ENCODE results near the gene SPDEF. TPM values are rescaled to one million over a fixed set of nuclear protein-coding genes. Genes with fewer than 3 reads are reported as not detected.
A peak's percentile ranks its signal among the peaks of the same experiment; 100 is the strongest.

SPDEF gene
- total RNA-seq, 1 experiment from 2014 or later: 0.77 TPM

DNA sequence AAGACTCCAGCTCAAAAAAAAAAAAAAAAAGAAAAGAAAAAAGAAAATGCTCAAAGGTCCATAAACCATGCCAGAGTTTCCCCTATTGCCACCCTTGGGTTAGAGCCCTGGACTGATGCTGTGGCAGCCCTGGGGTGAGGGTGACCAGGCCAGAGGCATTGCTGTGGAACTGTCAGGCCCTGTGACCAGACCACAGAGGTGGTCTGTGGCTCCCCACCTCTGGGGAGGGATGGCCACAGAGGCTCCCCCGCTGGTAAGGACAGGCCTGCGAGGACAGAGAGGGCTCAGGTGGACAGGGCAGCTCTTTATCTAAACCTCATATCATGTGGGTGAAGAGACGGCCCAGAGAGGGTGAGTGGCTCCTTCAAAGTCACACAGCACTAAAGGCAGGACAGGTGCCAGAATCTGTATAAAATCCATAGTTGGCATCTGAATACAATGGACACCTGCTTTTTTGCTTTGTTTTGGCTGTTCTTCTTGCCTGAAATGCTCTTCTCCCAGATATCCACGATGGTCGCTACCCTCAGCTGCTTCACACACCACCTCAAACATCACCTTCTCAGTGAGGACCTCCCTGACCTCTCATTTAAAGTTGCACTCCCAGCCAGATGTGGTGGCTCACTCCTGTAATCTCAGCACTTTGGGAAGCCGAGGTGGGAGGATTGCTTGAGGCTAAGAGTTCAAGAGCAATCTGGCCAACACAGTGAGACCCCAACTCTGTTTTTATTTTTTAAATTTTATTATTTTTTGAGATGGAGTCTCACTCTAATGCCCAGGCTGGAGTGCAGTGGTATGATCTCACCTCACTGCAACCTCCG is 22.5 kb upstream of the SPDEF start:
- Mint-ChIP-seq H3K27me3 (ENCODE audit: insufficient read depth, unreplicated experiment) (no peaks in the 10 kb centered on the region), H3K9me3 (ENCODE audit: unreplicated experiment) (no peaks in the 10 kb centered on the region), H3K27ac (ENCODE audit: unreplicated experiment) (no peak overlapping the region), H3K4me3 (ENCODE audit: unreplicated experiment) (no peak overlapping the region), H3K4me1 (ENCODE audit: low read depth, unreplicated experiment) (no peaks in the 10 kb centered on the region), H3K36me3 (ENCODE audit: insufficient read depth, unreplicated experiment) (peaks cover 29% of the 10 kb centered on the region)
- Histone ChIP-seq H3K27me3 (replicated peaks; ENCODE audit: control insufficient read depth, insufficient read depth, low read length) (no peaks in the 10 kb centered on the region), H3K9me3 (no peaks in the 10 kb centered on the region), H3K4me1 (no peaks in the 10 kb centered on the region), H3K36me3 (ENCODE audit: control insufficient read depth, insufficient read depth, low read length) (no peaks in the 10 kb centered on the region; the same call in 1 of the 2 replicates), H3K4me3 (ENCODE audit: low read depth, low read length) (no peak overlapping the region)
- no peak for DNase-seq
- TF ChIP-seq, protein P1, sequence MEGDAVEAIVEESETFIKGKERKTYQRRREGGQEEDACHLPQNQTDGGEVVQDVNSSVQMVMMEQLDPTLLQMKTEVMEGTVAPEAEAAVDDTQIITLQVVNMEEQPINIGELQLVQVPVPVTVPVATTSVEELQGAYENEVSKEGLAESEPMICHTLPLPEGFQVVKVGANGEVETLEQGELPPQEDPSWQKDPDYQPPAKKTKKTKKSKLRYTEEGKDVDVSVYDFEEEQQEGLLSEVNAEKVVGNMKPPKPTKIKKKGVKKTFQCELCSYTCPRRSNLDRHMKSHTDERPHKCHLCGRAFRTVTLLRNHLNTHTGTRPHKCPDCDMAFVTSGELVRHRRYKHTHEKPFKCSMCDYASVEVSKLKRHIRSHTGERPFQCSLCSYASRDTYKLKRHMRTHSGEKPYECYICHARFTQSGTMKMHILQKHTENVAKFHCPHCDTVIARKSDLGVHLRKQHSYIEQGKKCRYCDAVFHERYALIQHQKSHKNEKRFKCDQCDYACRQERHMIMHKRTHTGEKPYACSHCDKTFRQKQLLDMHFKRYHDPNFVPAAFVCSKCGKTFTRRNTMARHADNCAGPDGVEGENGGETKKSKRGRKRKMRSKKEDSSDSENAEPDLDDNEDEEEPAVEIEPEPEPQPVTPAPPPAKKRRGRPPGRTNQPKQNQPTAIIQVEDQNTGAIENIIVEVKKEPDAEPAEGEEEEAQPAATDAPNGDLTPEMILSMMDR (IDR thresholded peaks at IDR 0.05; ENCODE audit: insufficient read depth in 1 of 2, low read depth in 1 of 2, low read length in 1 of 2, severe bottlenecking in 1 of 2, unreplicated experiment in 1 of 2): no peak
- intact Hi-C loops (cut with micrococcal nuclease; ENCODE audit: unreplicated experiment): no loop called here
- no TSS peak for BruUV-seq (replicated peaks)
- POLR2A ChIA-PET: interaction anchor here (0.6 kb wide), 1 partner anchor 117 kb away, joined by 4 read pairs; no protein-coding TSS in a partner anchor
- CTCF ChIA-PET: interaction anchor here (0.6 to 1.0 kb wide), 2 partner anchors 30 to 38 kb away, joined by 3 read pairs; no protein-coding TSS in a partner anchor

DNA sequence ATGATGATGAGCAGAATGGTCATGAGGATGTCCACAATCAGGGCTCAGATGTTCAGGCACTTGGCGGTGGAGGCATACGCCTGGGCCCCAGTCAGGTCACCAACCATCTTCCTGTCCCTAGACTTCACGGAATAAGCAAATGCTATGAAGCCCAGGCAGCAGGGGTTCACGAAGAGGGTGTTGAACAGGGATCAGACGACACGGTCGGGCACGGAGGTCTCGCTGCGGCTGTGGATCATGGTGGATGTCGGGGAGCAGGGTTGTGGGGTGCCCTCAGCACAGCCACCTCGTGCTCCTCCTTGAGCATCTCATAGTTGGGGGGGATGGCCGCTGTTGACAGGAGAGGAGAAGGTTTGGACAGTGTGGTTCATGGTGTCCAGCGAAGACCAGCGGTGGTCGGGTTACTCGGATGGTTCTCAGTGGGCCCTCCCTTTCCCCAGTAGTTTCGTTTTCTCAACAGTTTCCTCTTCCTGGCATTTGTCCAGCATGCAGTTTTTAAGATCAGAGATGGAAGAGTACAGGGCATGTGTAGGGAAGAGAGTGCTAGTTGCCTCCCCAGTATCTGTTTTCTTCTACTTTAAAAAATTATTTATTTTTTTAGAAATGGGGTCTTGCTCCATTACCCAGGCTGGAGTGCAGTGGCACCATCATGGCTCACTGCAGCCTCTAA is 20.3 kb upstream of the SPDEF start:
- TF ChIP-seq, protein P1 (IDR thresholded peaks at IDR 0.05; ENCODE audit: insufficient read depth in 1 of 2, low read depth in 1 of 2, low read length in 1 of 2, severe bottlenecking in 1 of 2, unreplicated experiment in 1 of 2): no peak
- no peaks in the 10 kb centered on the region for H3K4me1 Mint-ChIP-seq (ENCODE audit: low read depth, unreplicated experiment)
- no peak for DNase-seq
- no peaks in the 10 kb centered on the region for H3K27me3 Mint-ChIP-seq (ENCODE audit: insufficient read depth, unreplicated experiment)
- no peak overlapping the region for H3K4me3 ChIP-seq (ENCODE audit: low read depth, low read length)
- no peaks in the 10 kb centered on the region for H3K9me3 ChIP-seq
- no peaks in the 10 kb centered on the region for H3K27me3 ChIP-seq (replicated peaks; ENCODE audit: control insufficient read depth, insufficient read depth, low read length)
- no peaks in the 10 kb centered on the region for H3K9me3 Mint-ChIP-seq (ENCODE audit: unreplicated experiment)
- H3K36me3 ChIP-seq (ENCODE audit: control insufficient read depth, insufficient read depth, low read length): no peaks in the 10 kb centered on the region; the same call in 1 of the 2 replicates
- H3K36me3 Mint-ChIP-seq (ENCODE audit: insufficient read depth, unreplicated experiment): peaks cover 44% of the 10 kb centered on the region
- H3K27ac Mint-ChIP-seq (ENCODE audit: unreplicated experiment): peak overlapping the region; percentile 35
- CTCF ChIA-PET: interaction anchor here (2.2 kb wide), 1 partner anchor 32 kb away, joined by 9 read pairs; no protein-coding TSS in a partner anchor
- no peak overlapping the region for H3K4me3 Mint-ChIP-seq (ENCODE audit: unreplicated experiment)
- POLR2A ChIA-PET: interaction anchor here (0.6 kb wide), 1 partner anchor 215 kb away, joined by 3 read pairs; no protein-coding TSS in a partner anchor
- intact Hi-C loops (cut with micrococcal nuclease; ENCODE audit: unreplicated experiment): no loop called here
- BruUV-seq (replicated peaks): no TSS peak
- no peaks in the 10 kb centered on the region for H3K4me1 ChIP-seq

DNA sequence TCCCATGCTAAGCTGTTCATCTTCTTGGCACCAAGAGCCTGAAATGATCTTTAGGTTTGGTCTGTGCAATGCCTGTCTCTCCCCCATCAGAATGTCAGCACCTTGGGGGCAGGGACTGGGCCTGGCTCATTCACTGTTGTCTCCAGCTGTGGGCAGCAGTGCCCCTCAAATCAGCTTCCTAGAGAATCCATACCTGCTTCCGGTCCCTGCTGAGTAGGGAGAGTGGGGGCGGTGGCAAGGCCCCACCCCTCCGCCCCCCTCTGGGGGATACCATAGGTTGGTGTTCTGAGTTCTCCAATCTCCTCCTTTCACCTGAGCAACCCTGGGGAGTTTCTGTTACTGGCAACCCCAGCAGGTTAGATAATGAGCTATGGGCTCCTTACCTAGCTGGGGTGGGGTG is 19.2 kb upstream of the SPDEF start:
- TF ChIP-seq, protein P1 (IDR thresholded peaks at IDR 0.05; ENCODE audit: insufficient read depth in 1 of 2, low read depth in 1 of 2, low read length in 1 of 2, severe bottlenecking in 1 of 2, unreplicated experiment in 1 of 2): no peak
- no peaks in the 10 kb centered on the region for H3K9me3 ChIP-seq
- no TSS peak for BruUV-seq (replicated peaks)
- Mint-ChIP-seq H3K4me3 (ENCODE audit: unreplicated experiment) (no peak overlapping the region), H3K9me3 (ENCODE audit: unreplicated experiment) (no peaks in the 10 kb centered on the region), H3K27me3 (ENCODE audit: insufficient read depth, unreplicated experiment) (no peaks in the 10 kb centered on the region), H3K4me1 (ENCODE audit: low read depth, unreplicated experiment) (no peaks in the 10 kb centered on the region), H3K27ac (ENCODE audit: unreplicated experiment) (peak overlapping the region; percentile 65), H3K36me3 (ENCODE audit: insufficient read depth, unreplicated experiment) (peaks cover 41% of the 10 kb centered on the region)
- CTCF ChIA-PET: interaction anchor here (0.5 to 2.2 kb wide), 3 partner anchors 34 to 115 kb away, joined by 3 to 9 read pairs (median 3); no protein-coding TSS in a partner anchor
- POLR2A ChIA-PET: no interaction called here
- intact Hi-C loops (cut with micrococcal nuclease; ENCODE audit: unreplicated experiment): no loop called here
- no peaks in the 10 kb centered on the region for H3K4me1 ChIP-seq
- H3K4me3 ChIP-seq (ENCODE audit: low read depth, low read length): no peak overlapping the region
- H3K36me3 ChIP-seq (ENCODE audit: control insufficient read depth, insufficient read depth, low read length): no peaks in the 10 kb centered on the region; the same call in 1 of the 2 replicates
- H3K27me3 ChIP-seq (replicated peaks; ENCODE audit: control insufficient read depth, insufficient read depth, low read length): no peaks in the 10 kb centered on the region
- no peak for DNase-seq

Data from Caco-2 (cell line).